GM12865 (cell line): Measurements from ENCODE around the gene MYPN.
A peak's percentile ranks its signal among the peaks of the same experiment; 100 is the strongest.

Experiments used
- DNase-seq: peaks from one replicate; pipeline ENCODE4 v3.0.0; 2010; ENCODE audit warnings: low read depth
- H3K4me3 ChIP-seq: 2 replicates; pipeline ENCODE4 v1.5.1; 2011; ENCODE audit warnings: mild to moderate bottlenecking, low read depth, low read length, control low read depth
- TF ChIP-seq, protein P1 (sequence below): IDR thresholded peaks from 2 replicates; pipeline ENCODE4 v1.5.1; 2011; ENCODE audit warnings: low read length, control low read depth, low read depth, inconsistent platforms; ENCODE audit not compliant: insufficient read depth; ENCODE audit errors: missing control alignments

Gene MYPN, protein sequence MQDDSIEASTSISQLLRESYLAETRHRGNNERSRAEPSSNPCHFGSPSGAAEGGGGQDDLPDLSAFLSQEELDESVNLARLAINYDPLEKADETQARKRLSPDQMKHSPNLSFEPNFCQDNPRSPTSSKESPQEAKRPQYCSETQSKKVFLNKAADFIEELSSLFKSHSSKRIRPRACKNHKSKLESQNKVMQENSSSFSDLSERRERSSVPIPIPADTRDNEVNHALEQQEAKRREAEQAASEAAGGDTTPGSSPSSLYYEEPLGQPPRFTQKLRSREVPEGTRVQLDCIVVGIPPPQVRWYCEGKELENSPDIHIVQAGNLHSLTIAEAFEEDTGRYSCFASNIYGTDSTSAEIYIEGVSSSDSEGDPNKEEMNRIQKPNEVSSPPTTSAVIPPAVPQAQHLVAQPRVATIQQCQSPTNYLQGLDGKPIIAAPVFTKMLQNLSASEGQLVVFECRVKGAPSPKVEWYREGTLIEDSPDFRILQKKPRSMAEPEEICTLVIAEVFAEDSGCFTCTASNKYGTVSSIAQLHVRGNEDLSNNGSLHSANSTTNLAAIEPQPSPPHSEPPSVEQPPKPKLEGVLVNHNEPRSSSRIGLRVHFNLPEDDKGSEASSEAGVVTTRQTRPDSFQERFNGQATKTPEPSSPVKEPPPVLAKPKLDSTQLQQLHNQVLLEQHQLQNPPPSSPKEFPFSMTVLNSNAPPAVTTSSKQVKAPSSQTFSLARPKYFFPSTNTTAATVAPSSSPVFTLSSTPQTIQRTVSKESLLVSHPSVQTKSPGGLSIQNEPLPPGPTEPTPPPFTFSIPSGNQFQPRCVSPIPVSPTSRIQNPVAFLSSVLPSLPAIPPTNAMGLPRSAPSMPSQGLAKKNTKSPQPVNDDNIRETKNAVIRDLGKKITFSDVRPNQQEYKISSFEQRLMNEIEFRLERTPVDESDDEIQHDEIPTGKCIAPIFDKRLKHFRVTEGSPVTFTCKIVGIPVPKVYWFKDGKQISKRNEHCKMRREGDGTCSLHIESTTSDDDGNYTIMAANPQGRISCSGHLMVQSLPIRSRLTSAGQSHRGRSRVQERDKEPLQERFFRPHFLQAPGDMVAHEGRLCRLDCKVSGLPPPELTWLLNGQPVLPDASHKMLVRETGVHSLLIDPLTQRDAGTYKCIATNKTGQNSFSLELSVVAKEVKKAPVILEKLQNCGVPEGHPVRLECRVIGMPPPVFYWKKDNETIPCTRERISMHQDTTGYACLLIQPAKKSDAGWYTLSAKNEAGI (N-terminal part only)

DNA sequence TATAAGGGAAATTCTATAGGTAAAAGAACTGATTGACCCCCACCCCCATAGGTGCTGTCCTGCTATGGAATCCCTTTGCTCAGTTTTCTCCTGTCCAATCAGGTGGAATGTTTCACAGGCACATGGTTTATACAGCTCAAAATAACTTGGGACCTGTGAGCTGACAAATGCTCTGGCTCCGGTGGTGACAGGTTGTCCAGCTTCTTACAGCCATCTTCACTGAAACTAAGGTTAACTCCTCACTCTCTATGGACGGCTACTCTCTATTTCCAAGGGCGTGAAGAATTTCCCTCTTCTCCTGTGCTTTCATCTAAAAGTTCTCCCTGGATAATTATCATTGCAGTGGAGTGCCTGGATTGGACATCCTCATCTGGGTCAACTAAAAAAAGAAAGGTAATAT lies at the start of gene MYPN:
Gene MYPN, plus strand, starts transcription at position 158 of the 400 bp plus-strand sequence. CDS start 11,951 bp downstream, outside the sequence.
- no peak within 1 kb of the TSS for H3K4me3 ChIP-seq
- DNase-seq = no peak
- TF ChIP-seq, protein P1, sequence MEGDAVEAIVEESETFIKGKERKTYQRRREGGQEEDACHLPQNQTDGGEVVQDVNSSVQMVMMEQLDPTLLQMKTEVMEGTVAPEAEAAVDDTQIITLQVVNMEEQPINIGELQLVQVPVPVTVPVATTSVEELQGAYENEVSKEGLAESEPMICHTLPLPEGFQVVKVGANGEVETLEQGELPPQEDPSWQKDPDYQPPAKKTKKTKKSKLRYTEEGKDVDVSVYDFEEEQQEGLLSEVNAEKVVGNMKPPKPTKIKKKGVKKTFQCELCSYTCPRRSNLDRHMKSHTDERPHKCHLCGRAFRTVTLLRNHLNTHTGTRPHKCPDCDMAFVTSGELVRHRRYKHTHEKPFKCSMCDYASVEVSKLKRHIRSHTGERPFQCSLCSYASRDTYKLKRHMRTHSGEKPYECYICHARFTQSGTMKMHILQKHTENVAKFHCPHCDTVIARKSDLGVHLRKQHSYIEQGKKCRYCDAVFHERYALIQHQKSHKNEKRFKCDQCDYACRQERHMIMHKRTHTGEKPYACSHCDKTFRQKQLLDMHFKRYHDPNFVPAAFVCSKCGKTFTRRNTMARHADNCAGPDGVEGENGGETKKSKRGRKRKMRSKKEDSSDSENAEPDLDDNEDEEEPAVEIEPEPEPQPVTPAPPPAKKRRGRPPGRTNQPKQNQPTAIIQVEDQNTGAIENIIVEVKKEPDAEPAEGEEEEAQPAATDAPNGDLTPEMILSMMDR = no peak

DNA sequence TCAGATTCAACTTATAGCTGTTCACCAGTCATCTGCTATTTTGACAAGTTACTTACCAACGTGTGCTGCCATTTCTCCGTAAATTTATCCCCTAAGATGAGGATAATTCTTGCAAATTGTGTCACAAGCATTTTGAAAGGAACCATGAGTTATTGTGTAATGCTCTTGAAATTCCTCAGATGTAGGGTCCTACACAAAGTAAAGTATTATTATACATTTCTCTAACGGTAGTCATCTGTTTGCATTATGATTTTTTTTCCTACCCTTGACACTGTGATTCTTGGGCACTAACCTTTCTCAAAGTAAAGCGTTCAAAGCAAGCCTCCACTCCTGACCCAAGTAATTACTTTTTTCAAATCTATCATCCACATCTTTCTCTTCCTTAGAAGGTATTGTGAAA lies 42.3 kb upstream of the MYPN start:
- no peak for DNase-seq
- no peak overlapping the region for H3K4me3 ChIP-seq
- TF ChIP-seq, protein P1 = no peak

DNA sequence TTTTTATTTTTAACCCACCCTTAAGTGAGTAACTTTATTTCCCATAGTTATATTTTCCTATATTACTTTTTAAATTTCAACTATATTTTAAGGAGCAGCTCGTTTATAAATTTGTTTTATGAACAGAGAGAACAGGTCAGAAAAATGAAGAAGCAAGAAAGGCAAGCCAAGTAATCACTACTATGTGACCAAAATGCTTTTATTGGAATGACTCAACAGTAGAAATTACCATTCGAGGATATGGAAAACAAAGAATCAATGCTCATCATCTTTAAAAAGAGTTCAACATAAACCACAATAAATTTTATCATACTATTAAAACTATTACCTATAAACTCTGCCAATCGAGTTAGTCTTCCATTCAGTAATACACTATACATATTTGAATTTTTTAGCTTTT lies 41.8 kb upstream of the MYPN start:
- no peak overlapping the region for H3K4me3 ChIP-seq
- no peak for DNase-seq
- TF ChIP-seq, protein P1 = no peak

DNA sequence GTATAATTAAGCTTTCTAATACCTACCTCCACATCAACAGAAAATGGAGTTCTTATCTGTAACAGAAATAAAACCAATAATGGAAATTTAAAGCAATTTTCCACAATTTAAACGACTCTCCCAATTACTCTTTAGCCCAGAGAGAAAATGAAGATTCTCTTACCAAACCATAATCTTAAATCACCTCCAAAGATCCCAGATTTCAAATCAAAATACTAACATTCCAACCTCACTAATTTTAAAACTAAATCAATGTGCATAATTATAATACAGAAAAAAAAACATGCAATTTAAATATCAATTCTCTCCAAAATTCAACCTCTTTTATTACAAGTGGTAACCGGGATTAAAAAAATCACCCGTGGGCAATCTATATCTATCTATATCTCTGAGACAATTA lies 35.7 kb upstream of the MYPN start:
- TF ChIP-seq, protein P1 = no peak
- DNase-seq = no peak
- H3K4me3 ChIP-seq = peak overlapping the region; percentile 87

DNA sequence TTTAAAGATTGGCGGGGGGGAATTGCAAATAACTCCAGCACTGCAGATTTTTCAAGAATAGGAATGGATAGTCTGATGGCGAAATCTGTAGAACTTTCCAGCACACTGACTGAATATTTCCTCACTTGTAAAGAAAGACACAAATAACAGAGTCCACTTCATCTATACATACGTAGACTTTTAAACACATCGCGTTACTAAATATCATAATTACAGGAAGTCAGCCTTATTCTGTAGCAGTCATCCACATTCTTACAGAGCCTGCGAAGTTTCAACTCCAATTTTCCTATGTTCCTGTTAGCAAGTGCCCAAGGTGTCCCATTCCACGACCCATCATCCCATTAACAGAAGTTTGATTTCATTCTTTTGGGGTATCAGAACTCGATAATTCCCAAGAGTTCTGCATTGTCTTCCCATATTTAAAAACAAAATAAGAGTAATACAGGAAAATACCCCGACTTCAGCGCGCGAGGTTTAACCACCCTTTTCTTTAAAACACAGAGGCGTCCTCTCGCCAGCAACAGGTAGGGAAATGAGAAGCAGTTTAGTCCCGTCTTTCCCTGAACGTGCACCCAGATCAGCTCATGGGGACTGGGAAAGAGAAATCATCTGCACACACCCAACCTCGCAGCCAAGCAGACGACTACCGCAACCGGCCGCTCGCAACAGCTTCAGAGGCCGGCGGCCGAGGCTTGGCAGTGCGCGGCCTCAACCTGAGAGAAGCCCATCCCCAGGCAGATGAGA lies 35.1 kb upstream of the MYPN start:
- H3K4me3 ChIP-seq = peak overlapping the region; percentile 87
- TF ChIP-seq, protein P1 = no peak
- peak; percentile 16 for DNase-seq

DNA sequence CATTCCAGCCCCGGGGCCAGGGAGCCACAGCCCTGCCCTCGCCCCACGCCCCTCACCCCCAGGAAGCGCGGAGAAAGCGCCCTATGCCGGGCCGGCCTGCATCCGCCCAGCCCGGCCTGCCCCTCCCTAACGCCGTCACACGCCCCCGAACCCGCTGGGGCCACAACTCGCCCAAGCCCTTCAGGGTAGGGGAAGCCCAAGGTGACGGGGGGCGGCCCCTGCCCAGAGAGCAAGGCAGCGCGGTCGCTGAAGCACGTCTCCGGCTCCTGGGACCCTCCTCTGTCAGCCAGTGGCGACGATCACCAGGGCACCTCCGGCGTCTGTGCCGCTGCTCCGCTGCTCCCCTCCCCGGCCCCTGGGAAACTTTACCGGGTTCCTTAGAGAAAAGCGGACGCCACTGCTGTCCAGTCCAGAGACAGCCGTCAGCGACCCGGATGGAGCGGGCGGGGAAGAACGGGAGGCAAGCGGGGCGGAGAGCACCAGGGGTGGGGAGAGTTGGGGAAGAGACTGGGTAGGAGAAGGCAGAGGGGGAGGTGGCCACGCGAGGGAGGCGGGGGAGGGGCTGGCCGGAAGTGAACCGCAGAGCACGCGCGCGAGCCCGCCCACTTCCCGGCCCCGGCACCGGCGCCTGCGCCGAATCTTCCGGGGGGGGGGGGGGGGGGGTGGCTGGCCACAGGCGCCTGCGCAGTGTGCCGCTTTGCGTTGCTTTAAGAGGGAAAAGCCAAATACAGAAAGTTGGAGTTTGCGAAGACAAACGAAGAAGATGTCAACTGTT lies 34.3 kb upstream of the MYPN start, which contains the start of gene HERC4:
Gene HERC4, minus strand, starts transcription at position 509 of the 775 bp plus-strand sequence. CDS start 2,175 bp downstream, outside the sequence.
- peak within 1 kb of the TSS; percentile 87 for H3K4me3 ChIP-seq
- DNase-seq = peak; percentile 95
- TF ChIP-seq, protein P1 = no peak
